Vagina (tissue), 2 donors: ENCODE measurements around the gene GRHL3. TPM values are rescaled to one million over a fixed set of nuclear protein-coding genes. Genes with fewer than 3 reads are reported as not detected.
A peak's percentile ranks its signal among the peaks of the same experiment; 100 is the strongest.
"Not testable (repeated sequence)": the region's sequence is repeated elsewhere in the genome, so short reads cannot be mapped to it uniquely, and the experiment has no call there.

ENCODE experiments used
- DNase-seq, 2 donors: peaks; one replicate each; pipeline ENCODE4 v3.0.0-alpha.2; 2017; ENCODE audit errors: extremely low spot score in 2 of 2
- H3K27ac ChIP-seq: fragments of 200-600 bp; sonication (generic); one replicate; pipeline ENCODE4 v1.5.1; 2019
- H3K27me3 ChIP-seq: fragments of 200-600 bp; sonication (generic); one replicate; pipeline ENCODE4 v1.5.1; 2019
- H3K36me3 ChIP-seq, 2 donors: fragments of 200-600 bp; sonication (generic); one replicate each; pipeline ENCODE4 v1.5.1; 2017 to 2019
- H3K4me1 ChIP-seq: fragments of 200-600 bp; sonication (generic); one replicate; pipeline ENCODE4 v1.5.1; 2019
- H3K4me3 ChIP-seq, 2 donors: fragments of 200-600 bp; sonication (generic); 1 replicate in 1 of 2; 2 replicates in 1 of 2; pipeline ENCODE4 v1.5.1; 2016 to 2019
- H3K9me3 ChIP-seq: fragments of 200-600 bp; sonication (generic); one replicate; pipeline ENCODE4 v1.5.1; 2019
- POLR2A ChIP-seq, 2 donors: fragments of 450-650 bp; IDR thresholded peaks; one replicate each; pipeline ENCODE4 v1.6.1; 2017; ENCODE audit warnings: antibody characterized with exemption in 2 of 2, mild to moderate bottlenecking in 2 of 2, moderate library complexity in 2 of 2
- POLR2AphosphoS5 ChIP-seq, 2 donors: sonication (generic); formaldehyde crosslinking; IDR thresholded peaks; one replicate each; pipeline ENCODE4 v1.9.0; 2017; ENCODE audit warnings: antibody characterized with exemption in 2 of 2, mild to moderate bottlenecking in 2 of 2, low read depth in 1 of 2; ENCODE audit not compliant: insufficient read depth in 1 of 2
- intact Hi-C: fragments of 100-400 bp; cut with DNase I; formaldehyde crosslinking; loops from one replicate; pipeline ENCODE4 v1.15.1; 2023
- total RNA-seq: library from RNA; depleted of rRNA; stranded (reverse); fragments of >200 nt; gene quantifications from one replicate; pipeline ENCODE4 v1.2.3, GENCODE V29; 2016
- TF ChIP-seq, protein P1 (sequence below), 3 experiments: fragments of 450-650 bp in 2 of 3; fragments of 200-600 bp in 1 of 3; sonication (generic) in 1 of 3; IDR thresholded peaks; one replicate each; pipeline ENCODE4 v1.5.1; 2017 to 2019; ENCODE audit warnings: antibody characterized with exemption in 3 of 3, mild to moderate bottlenecking in 2 of 3, moderate library complexity in 2 of 3

Gene GRHL3
- total RNA-seq, 1 donor from 2014 or later: 58.7 TPM

DNA sequence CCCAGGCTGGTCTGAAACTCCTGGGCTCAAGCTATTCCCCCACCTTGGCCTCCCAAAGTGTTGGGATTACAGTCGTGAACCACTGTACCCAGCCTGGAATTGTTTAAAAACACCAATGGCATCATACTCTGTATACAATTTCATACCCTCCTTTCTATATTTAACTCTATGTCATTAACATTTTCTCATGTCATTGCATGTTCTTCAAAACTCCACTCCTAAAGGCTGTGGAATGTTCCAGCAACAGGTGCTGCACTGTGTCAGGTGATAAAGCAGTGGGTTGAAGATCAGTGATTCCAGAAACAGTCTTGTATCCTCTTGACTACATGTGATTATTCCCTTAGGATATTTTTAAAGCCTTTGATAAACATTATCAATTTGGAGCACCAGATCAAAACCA lies 36.7 kb upstream of the GRHL3 start:
- peaks cover 32% of the 10 kb centered on the region for H3K4me1 ChIP-seq
- no peaks in the 10 kb centered on the region for H3K36me3 ChIP-seq
- H3K9me3 ChIP-seq: no peaks in the 10 kb centered on the region
- DNase-seq: no peak
- no peaks in the 10 kb centered on the region for H3K27me3 ChIP-seq
- H3K4me3 ChIP-seq: no peak overlapping the region
- H3K27ac ChIP-seq: no peak overlapping the region
- TF ChIP-seq, protein P1, sequence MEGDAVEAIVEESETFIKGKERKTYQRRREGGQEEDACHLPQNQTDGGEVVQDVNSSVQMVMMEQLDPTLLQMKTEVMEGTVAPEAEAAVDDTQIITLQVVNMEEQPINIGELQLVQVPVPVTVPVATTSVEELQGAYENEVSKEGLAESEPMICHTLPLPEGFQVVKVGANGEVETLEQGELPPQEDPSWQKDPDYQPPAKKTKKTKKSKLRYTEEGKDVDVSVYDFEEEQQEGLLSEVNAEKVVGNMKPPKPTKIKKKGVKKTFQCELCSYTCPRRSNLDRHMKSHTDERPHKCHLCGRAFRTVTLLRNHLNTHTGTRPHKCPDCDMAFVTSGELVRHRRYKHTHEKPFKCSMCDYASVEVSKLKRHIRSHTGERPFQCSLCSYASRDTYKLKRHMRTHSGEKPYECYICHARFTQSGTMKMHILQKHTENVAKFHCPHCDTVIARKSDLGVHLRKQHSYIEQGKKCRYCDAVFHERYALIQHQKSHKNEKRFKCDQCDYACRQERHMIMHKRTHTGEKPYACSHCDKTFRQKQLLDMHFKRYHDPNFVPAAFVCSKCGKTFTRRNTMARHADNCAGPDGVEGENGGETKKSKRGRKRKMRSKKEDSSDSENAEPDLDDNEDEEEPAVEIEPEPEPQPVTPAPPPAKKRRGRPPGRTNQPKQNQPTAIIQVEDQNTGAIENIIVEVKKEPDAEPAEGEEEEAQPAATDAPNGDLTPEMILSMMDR (IDR thresholded peaks at IDR 0.05): no peak
- no peak for TF ChIP-seq POLR2AphosphoS5 (IDR thresholded peaks at IDR 0.05; ENCODE audit: insufficient read depth in 1 of 2, low read depth in 1 of 2)
- TF ChIP-seq POLR2A (IDR thresholded peaks at IDR 0.05): no peak
- intact Hi-C loops: no loop called here

DNA sequence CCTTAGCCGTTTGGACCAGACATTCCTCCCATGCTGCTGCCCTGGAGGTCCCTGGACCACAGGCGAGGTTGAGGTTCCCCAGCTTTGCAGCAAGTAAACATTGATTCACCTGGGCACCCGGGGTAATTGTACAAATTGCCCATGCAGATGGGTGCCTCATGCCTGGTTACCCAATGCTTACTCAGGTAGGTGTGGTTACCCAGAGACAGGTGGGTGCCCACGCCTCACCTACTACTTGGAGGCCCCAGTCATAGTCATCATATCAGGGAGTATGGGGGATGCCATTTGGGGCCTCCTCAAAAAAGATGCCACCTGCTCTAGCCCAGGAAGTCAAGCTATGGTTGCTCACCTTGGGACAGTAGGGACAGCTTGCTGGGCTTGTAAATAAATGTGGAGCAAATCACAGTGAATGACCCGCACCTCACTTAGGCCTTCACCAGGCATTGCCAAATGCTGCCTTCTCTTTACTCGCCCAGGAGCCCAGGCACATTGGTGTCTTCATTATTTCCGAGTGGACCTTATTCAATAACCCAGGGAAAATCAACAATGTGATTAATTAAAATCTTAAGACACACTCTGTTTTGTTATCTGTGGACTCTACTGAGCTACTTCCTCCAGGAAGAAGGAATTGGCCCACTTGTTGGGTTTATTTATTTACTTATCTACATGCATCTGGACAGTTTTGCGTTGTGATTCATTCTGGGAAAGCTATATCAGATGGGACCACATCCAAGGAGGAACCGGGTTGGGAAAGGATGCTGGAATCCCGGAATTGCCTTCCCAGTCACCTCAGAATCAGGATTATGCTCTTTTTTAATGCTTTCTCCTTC lies 35.6 kb upstream of the GRHL3 start:
- intact Hi-C loops: no loop called here

DNA sequence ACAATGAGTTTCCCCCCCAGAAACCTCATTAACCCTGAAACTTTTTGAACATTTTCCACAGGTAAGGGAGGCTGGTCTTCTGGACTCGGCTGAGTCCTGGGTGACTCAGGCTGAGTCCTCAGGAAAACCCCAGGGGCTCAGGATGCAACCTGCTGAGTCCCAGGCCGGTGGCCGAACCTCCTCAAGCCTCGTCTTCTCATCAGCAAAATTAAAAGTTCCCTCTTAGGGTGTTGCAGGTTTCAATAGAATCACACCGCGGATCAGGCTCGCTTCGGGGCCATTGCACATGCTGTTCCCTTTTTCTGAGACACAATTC lies 35.0 kb upstream of the GRHL3 start:
- intact Hi-C loops: no loop called here

More for the DNA sequence above, 35.6 kb upstream of the GRHL3 start:
- peaks cover 37% of the 10 kb centered on the region for H3K4me1 ChIP-seq
- no peak for TF ChIP-seq POLR2AphosphoS5 (IDR thresholded peaks at IDR 0.05; ENCODE audit: insufficient read depth in 1 of 2, low read depth in 1 of 2)
- no peaks in the 10 kb centered on the region for H3K9me3 ChIP-seq
- no peak overlapping the region for H3K4me3 ChIP-seq
- no peak for DNase-seq
- no peaks in the 10 kb centered on the region for H3K36me3 ChIP-seq
- H3K27ac ChIP-seq: peak overlapping the region; percentile 29
- no peaks in the 10 kb centered on the region for H3K27me3 ChIP-seq

DNA sequence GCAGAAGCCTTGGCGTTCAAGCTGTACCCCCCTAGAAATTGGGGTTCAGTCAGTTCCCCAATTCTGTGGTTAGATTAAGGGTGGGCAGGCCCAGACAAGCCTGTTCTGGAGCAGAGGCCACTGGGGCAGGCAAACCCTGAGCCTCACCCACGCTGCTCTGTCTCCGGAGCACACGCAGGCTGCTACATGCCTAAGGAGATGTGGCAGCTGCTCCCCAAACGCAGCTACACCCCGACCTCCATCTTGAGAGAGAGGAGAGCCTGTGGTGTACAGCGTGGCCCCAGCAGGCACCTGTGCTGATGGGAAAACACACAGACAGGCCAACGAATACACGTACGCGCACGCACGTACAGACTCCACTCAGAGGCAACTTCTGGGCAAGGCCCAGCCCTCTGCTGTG lies 33.9 kb upstream of the GRHL3 start:
- intact Hi-C loops: no loop called here
- TF ChIP-seq, protein P1 (IDR thresholded peaks at IDR 0.05): no peak
- TF ChIP-seq POLR2A (IDR thresholded peaks at IDR 0.05): no peak
- TF ChIP-seq POLR2AphosphoS5 (IDR thresholded peaks at IDR 0.05; ENCODE audit: insufficient read depth in 1 of 2, low read depth in 1 of 2): peak in 1 of 2 donors; percentile 26
- Histone ChIP-seq H3K4me3 (no peak overlapping the region), H3K36me3 (no peaks in the 10 kb centered on the region), H3K27ac (peak overlapping the region; percentile 64), H3K27me3 (no peaks in the 10 kb centered on the region), H3K4me1 (peaks cover 54% of the 10 kb centered on the region), H3K9me3 (no peaks in the 10 kb centered on the region)
- DNase-seq: no peak

More for the DNA sequence above, 35.0 kb upstream of the GRHL3 start:
- Histone ChIP-seq H3K27ac (peak overlapping the region; percentile 29), H3K4me1 (peaks cover 43% of the 10 kb centered on the region), H3K36me3 (no peaks in the 10 kb centered on the region), H3K9me3 (no peaks in the 10 kb centered on the region), H3K4me3 (no peak overlapping the region), H3K27me3 (no peaks in the 10 kb centered on the region)
- TF ChIP-seq POLR2AphosphoS5 (IDR thresholded peaks at IDR 0.05; ENCODE audit: insufficient read depth in 1 of 2, low read depth in 1 of 2) (no peak), POLR2A (IDR thresholded peaks at IDR 0.05) (no peak)
- TF ChIP-seq, protein P1 (IDR thresholded peaks at IDR 0.05): no peak
- no peak for DNase-seq

DNA sequence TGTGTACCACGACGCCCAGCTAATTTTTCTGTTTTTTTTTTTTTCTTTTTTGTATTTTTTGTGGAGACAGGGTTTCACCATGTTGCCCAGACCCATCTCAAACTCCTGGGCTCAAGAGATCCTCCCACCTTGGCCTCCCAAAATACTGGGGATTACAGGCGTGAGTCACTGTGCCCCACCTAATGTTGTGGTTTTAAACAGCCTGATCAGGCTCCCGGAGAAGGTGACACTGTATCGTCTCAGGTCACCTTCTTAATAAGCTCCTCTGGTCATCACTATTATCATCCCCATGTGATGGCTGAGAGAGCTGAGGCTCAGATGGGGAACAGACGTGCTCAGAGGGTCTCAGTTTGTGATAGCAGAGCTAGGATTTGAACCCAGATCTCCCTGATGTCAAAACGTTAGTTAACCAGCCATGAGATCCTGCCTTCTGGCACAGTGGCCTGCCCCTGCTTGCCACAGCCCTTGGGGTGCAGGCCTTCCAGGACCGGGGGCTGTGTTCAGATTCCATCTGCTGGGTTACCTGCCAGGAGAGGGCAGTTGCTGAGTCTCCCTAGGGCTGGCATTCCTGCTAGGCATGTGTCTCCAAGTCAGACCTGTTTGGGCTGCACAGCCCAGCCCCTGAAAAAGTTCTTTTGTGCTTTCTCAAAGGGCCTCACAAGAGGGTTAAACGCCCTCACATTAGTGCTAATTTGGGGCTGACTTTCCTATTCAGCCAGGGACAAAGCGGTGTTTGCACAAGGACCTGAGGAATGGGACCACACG lies 32.7 kb upstream of the GRHL3 start:
- peaks cover 55% of the 10 kb centered on the region for H3K4me1 ChIP-seq

DNA sequence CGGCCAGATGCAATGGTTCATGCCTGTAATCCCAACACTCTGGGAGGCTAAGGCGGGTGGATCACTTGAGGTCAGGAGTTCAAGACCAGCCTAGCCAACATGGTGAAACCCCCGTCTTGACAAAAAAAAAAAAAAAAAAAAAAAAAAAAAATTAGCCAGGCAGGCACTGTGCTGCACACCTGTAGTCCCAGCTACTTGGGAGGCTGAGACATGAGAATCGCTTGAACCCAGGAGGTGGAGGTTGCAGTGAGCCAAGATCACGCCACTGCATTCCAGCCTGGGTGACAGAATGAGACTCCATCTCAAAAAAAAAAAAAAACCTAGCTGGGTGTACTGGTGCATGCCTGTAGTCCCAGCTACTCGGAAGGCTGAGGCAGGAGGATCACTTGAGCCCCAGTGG lies 31.4 kb upstream of the GRHL3 start:
- H3K4me3 ChIP-seq: not testable (repeated sequence)

More for the DNA sequence above, 32.7 kb upstream of the GRHL3 start:
- intact Hi-C loops: no loop called here
- Histone ChIP-seq H3K36me3 (no peaks in the 10 kb centered on the region), H3K9me3 (no peaks in the 10 kb centered on the region), H3K27ac (peak overlapping the region; percentile 55), H3K27me3 (no peaks in the 10 kb centered on the region), H3K4me3 (no peak overlapping the region)
- DNase-seq: no peak
- TF ChIP-seq, protein P1 (IDR thresholded peaks at IDR 0.05): no peak
- no peak for TF ChIP-seq POLR2AphosphoS5 (IDR thresholded peaks at IDR 0.05; ENCODE audit: insufficient read depth in 1 of 2, low read depth in 1 of 2)

More for the DNA sequence above, 31.4 kb upstream of the GRHL3 start:
- H3K27me3 ChIP-seq, H3K36me3 ChIP-seq, H3K27ac ChIP-seq, DNase-seq, intact Hi-C loops, H3K9me3 ChIP-seq: not testable (repeated sequence)
- H3K4me1 ChIP-seq: peaks cover 55% of the 10 kb centered on the region
